OCI-LY3 (cell line): ENCODE measurements around the gene SIK3.
A peak's percentile ranks its signal among the peaks of the same experiment; 100 is the strongest.

ENCODE experiments used
- H2AFZ ChIP-seq: fragments of 200-600, 300-600 bp; shearing (Covaris generic); 2 replicates; pipeline ENCODE4 v1.6.0; 2014; ENCODE audit warnings: antibody characterized with exemption, low read depth, low read length
- H3K27ac ChIP-seq: fragments of 200-600, 300-600 bp; sonication (generic); 2 replicates; pipeline ENCODE4 v1.5.1; 2014; ENCODE audit warnings: mild to moderate bottlenecking, low read length, moderate library complexity, mixed read lengths
- H3K27me3 ChIP-seq: fragments of 200-600, 300-600 bp; sonication (generic); 2 replicates; pipeline ENCODE4 v1.6.1; 2014; ENCODE audit warnings: low read depth, low read length, mixed read lengths
- H3K36me3 ChIP-seq: fragments of 200-600, 300-600 bp; sonication (generic); replicated peaks from 2 replicates; pipeline ENCODE3; 2014; ENCODE audit warnings: low read depth, low read length, mixed read lengths
- H3K4me1 ChIP-seq: fragments of 300-600, 200-600 bp; sonication (generic); 2 replicates; pipeline ENCODE4 v1.6.1; 2014; ENCODE audit warnings: low read length, mixed read lengths
- H3K4me2 ChIP-seq: fragments of 200-600, 300-600 bp; sonication (generic); 2 replicates; pipeline ENCODE4 v1.6.1; 2014; ENCODE audit warnings: low read length, mixed read lengths
- H3K4me3 ChIP-seq: fragments of 300-600, 200-600 bp; sonication (generic); 2 replicates; pipeline ENCODE4 v1.5.1; 2014; ENCODE audit warnings: antibody characterized with exemption, mild to moderate bottlenecking, low read length, moderate library complexity
- H3K79me2 ChIP-seq: fragments of 300-600, 200-600 bp; shearing (Covaris generic); 2 replicates; pipeline ENCODE4 v1.6.1; 2014; ENCODE audit warnings: mild to moderate bottlenecking, low read length, mixed read lengths
- H3K9ac ChIP-seq: fragments of 300-600, 200-600 bp; shearing (Covaris generic); 2 replicates; pipeline ENCODE4 v1.6.0; 2014; ENCODE audit warnings: mild to moderate bottlenecking, low read length, moderate library complexity
- H3K9me3 ChIP-seq: fragments of 200-600, 300-600 bp; shearing (Covaris generic); 2 replicates; pipeline ENCODE4 v1.6.1; 2014; ENCODE audit warnings: low read length, mixed read lengths; ENCODE audit not compliant: insufficient read depth
- H4K20me1 ChIP-seq: fragments of 200-600, 300-600 bp; sonication (generic); 2 replicates; pipeline ENCODE4 v1.6.1; 2016; ENCODE audit warnings: low read length, mixed read lengths; ENCODE audit not compliant: insufficient read depth
- CTCF ChIP-seq: fragments of 200-600, 300-600 bp; sonication (generic); IDR thresholded peaks from 2 replicates; pipeline ENCODE4 v1.5.1; 2014; ENCODE audit warnings: antibody characterized with exemption, low read length, low read depth
- EZH2phosphoT487 ChIP-seq: fragments of 200-600 bp; shearing (Covaris generic); IDR thresholded peaks from 2 replicates; pipeline ENCODE4 v1.6.1; 2018; ENCODE audit warnings: antibody characterized with exemption, mixed run types, low read depth

SIK3 gene

DNA sequence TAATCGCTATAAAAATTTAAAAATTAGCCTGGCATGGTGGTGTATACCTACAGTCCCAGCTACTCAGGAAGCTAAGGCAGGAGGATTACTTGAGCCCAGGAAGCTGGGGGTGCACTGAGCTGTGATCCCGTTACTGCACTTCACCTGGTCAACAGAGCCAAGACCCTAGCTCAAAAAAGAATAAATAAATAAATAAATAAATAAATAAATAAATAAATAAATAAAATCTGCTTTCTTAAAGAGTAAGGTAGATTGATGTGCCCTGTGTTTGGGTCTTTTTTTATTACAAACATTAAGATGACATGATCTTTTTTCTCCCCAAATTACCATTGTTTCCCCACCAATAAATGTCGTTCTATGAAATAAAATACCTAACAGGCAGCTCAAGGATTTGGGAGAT is 146.5 kb downstream of the SIK3 start:
- Histone ChIP-seq H4K20me1 (peaks cover 5% of the 10 kb centered on the region; the same call in 1 of the 2 replicates), H3K4me1 (peaks cover 16% of the 10 kb centered on the region), H2AFZ (no peak overlapping the region), H3K9me3 (no peaks in the 10 kb centered on the region), H3K4me2 (no peak overlapping the region), H3K36me3 (peaks cover 13% of the 10 kb centered on the region), H3K27ac (no peak overlapping the region), H3K9ac (no peak overlapping the region), H3K4me3 (no peak overlapping the region), H3K27me3 (no peaks in the 10 kb centered on the region), H3K79me2 (no peaks in the 10 kb centered on the region)
- TF ChIP-seq EZH2phosphoT487: no peak
- TF ChIP-seq CTCF: no peak

GRCh38 chr11:116950210-116950609 is 148.0 kb downstream of the SIK3 start:
- no peak overlapping the region for H3K9ac ChIP-seq
- H2AFZ ChIP-seq: no peak overlapping the region
- no peaks in the 10 kb centered on the region for H3K79me2 ChIP-seq
- H3K9me3 ChIP-seq: no peaks in the 10 kb centered on the region
- no peaks in the 10 kb centered on the region for H3K27me3 ChIP-seq
- H3K4me1 ChIP-seq: peaks cover 16% of the 10 kb centered on the region
- peaks cover 5% of the 10 kb centered on the region; the same call in 1 of the 2 replicates for H4K20me1 ChIP-seq
- H3K27ac ChIP-seq: no peak overlapping the region
- H3K4me2 ChIP-seq: no peak overlapping the region
- no peak for TF ChIP-seq EZH2phosphoT487
- TF ChIP-seq CTCF: no peak
- no peak overlapping the region for H3K4me3 ChIP-seq
- peaks cover 11% of the 10 kb centered on the region for H3K36me3 ChIP-seq

DNA sequence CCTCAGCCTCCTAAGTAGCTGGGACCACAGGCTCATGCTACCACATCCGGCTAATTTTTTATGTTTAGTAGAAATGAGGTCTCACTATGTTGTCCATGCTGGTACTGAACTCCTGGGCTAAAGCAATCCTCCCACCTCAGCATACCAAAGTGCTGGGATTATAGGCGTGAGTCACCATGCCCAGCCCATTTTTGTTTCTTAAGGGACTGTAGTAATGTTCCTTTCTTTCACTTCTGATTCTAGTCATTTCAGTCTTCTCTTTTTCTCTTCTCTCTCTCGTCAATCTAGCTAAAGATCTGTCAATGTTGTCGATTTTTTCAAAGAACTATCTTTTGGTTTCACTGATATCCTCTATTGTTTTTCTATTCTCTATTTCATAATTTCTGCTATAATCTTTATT is 149.8 kb downstream of the SIK3 start:
- Histone ChIP-seq H4K20me1 (peaks cover 7% of the 10 kb centered on the region; the same call in 1 of the 2 replicates), H3K4me3 (no peak overlapping the region), H2AFZ (no peak overlapping the region), H3K4me2 (peak overlapping the region; percentile 46), H3K27ac (no peak overlapping the region), H3K9ac (no peak overlapping the region), H3K9me3 (no peaks in the 10 kb centered on the region), H3K79me2 (no peaks in the 10 kb centered on the region), H3K36me3 (peaks cover 8% of the 10 kb centered on the region), H3K27me3 (no peaks in the 10 kb centered on the region), H3K4me1 (peaks cover 16% of the 10 kb centered on the region)
- TF ChIP-seq CTCF (no peak), EZH2phosphoT487 (no peak)

DNA sequence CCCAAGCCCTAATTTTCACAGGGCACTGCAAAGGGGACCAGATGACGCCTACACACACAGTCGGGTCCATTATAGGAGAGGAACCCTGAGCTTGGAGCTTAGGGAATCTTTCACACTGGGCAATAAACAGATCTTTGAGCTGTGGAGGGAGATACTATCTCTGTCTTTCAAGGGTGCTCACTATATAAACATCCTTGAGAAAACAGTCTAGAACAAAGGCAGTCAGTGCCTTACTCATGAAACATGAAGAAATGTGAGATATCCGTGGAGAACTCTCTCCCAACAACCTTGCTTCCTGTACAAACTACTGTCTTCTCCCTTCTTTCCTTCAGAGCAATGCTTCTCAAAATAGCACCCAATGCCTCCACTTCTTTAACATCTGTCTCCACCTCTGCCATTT is 151.8 kb downstream of the SIK3 start:
- no peak overlapping the region for H3K9ac ChIP-seq
- H3K4me3 ChIP-seq: no peak overlapping the region
- H2AFZ ChIP-seq: no peak overlapping the region
- peaks cover 16% of the 10 kb centered on the region for H3K4me1 ChIP-seq
- no peak overlapping the region for H3K4me2 ChIP-seq
- H3K9me3 ChIP-seq: no peaks in the 10 kb centered on the region
- H4K20me1 ChIP-seq: peaks cover 7% of the 10 kb centered on the region; the same call in 1 of the 2 replicates
- no peak overlapping the region for H3K27ac ChIP-seq
- peaks cover 8% of the 10 kb centered on the region for H3K36me3 ChIP-seq
- H3K79me2 ChIP-seq: no peaks in the 10 kb centered on the region
- TF ChIP-seq EZH2phosphoT487 (no peak), CTCF (no peak)
- no peaks in the 10 kb centered on the region for H3K27me3 ChIP-seq
